ENCODE measurements around the gene DACT2. TPM values are rescaled to one million over a fixed set of nuclear protein-coding genes. Genes with fewer than 3 reads are reported as not detected.
A peak's percentile ranks its signal among the peaks of the same experiment; 100 is the strongest.

Gene DACT2
- total RNA-seq, 1 experiment from 2014 or later: 4.9 TPM

DNA sequence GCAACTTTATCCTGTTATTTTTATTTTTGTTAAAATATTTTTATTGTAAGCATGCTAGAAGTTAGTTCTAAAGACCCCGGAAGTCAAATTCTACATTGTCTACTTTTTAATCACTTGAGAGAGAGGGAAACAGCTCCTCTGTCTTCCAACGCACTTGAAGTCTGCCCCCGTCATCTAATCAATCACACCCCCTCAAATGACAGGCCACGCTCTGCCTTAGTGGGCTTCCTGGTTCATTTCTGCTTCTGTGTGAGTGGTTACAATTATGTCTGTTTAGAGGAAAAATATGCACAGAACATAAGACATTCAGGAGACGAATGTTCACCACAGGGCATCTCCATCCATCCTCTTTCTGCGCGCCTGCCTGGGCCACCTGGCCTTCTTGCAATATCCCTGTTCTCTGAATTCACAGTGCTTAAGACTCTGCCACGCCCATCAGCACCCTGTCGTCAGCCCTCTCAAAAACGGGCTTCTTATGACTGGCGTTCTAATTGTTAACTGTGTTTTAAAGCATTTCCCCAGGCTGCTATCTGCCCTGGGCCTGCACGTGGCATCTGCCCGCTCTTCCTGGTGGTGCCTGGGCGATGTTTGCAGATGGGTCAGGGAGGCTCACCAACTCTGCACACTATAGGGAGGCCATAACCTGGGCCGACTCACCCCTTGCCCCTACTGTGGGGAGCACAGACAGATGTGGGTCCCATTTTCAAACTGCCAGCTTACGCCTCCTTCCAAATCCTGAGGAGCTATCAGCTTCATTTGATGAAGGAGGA, 15.4 kb downstream of the DACT2 start:
- no peak overlapping the region for H3K27ac Mint-ChIP-seq
- peaks cover 39% of the 10 kb centered on the region for H3K4me1 Mint-ChIP-seq
- H3K9me3 Mint-ChIP-seq: no peaks in the 10 kb centered on the region
- DNase-seq (ENCODE audit: low spot score): no peak
- CTCF ChIA-PET: no interaction called here
- peaks cover 16% of the 10 kb centered on the region for H3K27me3 Mint-ChIP-seq (ENCODE audit: low read depth)
- no peaks in the 10 kb centered on the region for H3K36me3 Mint-ChIP-seq
- no peak overlapping the region for H3K4me3 Mint-ChIP-seq
- TF ChIP-seq RELA (CRISPR knock-in tag; IDR thresholded peaks at IDR 0.05; ENCODE audit: borderline replicate concordance) (no peak), ERG (CRISPR knock-in tag; IDR thresholded peaks at IDR 0.05) (no peak), NFYB (CRISPR knock-in tag; conservative IDR thresholded peaks at IDR 0.05; ENCODE audit: low read depth) (no peak), ATF3 (CRISPR knock-in tag; conservative IDR thresholded peaks at IDR 0.05) (no peak), NR2C2 (CRISPR knock-in tag; IDR thresholded peaks at IDR 0.05) (no peak)
- POLR2A ChIA-PET: no interaction called here
- no peak for ATAC-seq

DNA sequence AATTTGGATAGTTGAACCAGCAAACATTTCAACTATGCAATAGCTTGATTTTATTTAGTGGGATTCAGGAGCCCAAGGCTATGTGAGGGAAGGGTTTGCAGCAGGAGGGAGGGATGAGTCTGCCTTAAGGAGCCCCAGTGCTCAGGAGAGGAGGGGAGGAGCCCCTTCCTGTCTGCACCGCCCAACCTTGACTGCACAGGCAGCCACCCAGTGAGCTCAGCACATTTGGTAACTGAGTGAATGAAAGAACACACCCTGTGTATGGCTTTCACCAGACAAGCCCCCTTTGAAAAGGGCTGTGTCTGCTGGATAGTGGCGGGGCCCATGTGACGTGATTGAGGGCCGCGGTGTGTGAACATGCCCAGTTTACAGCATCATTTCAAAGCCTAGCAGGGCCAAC, 17.0 kb downstream of the DACT2 start:
- TF ChIP-seq PRRX2 (CRISPR knock-in tag; IDR thresholded peaks at IDR 0.05) (no peak), ZNF263 (CRISPR knock-in tag; IDR thresholded peaks at IDR 0.05; ENCODE audit: low read depth) (peak; percentile 74; the same call in 1 of the 2 replicates)
- Mint-ChIP-seq H3K36me3 (no peaks in the 10 kb centered on the region), H3K27me3 (ENCODE audit: low read depth) (peaks cover 16% of the 10 kb centered on the region), H3K4me1 (peaks cover 39% of the 10 kb centered on the region), H3K9me3 (no peaks in the 10 kb centered on the region), H3K4me3 (no peak overlapping the region), H3K27ac (no peak overlapping the region)
- no peak for DNase-seq (ENCODE audit: low spot score)
- ATAC-seq: peak; percentile 79
- CTCF ChIA-PET: interaction anchor here (1.2 to 1.9 kb wide), 6 partner anchors 30 to 185 kb away, joined by 3 to 8 read pairs (median 6); no protein-coding TSS in a partner anchor
- POLR2A ChIA-PET: no interaction called here

DNA sequence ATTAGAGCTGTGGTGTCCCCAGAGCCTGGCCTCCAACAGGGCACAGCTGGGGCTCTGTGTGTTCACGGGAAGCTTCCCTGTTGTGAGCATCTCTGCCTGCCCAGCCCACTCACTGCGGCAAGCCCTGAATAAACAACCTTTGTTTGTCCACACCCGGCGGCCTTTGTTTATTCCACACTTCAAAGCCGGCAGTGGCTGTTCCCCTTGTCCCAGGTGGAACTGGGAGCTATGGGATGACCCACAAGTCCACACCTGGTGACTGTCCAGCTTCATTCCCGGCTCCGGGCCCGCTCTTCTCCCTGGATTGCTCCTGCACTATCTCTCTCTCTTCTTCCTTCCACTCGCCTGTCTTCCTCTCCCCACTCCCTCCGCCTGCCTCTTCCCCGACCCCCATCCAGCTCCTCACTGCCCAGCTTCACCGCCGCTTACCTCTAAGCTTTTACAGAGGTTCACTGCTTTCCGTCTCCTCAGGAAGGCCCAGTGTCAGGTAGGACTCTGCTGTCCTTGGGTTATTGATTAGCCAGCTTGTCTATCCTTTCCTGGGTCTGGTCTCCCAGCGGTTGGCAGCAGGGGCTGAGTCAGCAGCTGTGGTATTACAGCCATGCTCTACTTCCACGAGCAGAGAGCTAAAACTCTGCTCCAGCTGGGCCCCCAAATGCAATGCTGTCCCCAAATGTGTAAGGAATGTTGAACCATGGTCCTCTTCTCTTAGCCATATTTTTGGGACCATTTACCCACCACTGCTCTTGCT, 17.8 kb downstream of the DACT2 start:
- peak; percentile 64 for ATAC-seq
- CTCF ChIA-PET: interaction anchor here (0.7 to 1.9 kb wide), 9 partner anchors 13 to 184 kb away, joined by 3 to 8 read pairs (median 4); partner anchors contain the start of gene DACT2
- Mint-ChIP-seq H3K27me3 (ENCODE audit: low read depth) (peaks cover 16% of the 10 kb centered on the region), H3K9me3 (no peaks in the 10 kb centered on the region), H3K4me1 (peaks cover 39% of the 10 kb centered on the region), H3K4me3 (peak overlapping the region; percentile 22; the same call in 1 of the 2 replicates), H3K36me3 (no peaks in the 10 kb centered on the region), H3K27ac (no peak overlapping the region)
- no peak for DNase-seq (ENCODE audit: low spot score)
- POLR2A ChIA-PET: interaction anchor here (0.8 kb wide), 1 partner anchor 17 kb away, joined by 4 read pairs; the partner anchor contains the start of gene DACT2
- TF ChIP-seq OVOL2 (CRISPR knock-in tag; IDR thresholded peaks at IDR 0.05; ENCODE audit: borderline replicate concordance): no peak
- TF ChIP-seq E2F1 (CRISPR knock-in tag; IDR thresholded peaks at IDR 0.05): 0 out of 2 replicates have a peak, but pooled peaks have one; percentile 36
- TF ChIP-seq, protein P1, sequence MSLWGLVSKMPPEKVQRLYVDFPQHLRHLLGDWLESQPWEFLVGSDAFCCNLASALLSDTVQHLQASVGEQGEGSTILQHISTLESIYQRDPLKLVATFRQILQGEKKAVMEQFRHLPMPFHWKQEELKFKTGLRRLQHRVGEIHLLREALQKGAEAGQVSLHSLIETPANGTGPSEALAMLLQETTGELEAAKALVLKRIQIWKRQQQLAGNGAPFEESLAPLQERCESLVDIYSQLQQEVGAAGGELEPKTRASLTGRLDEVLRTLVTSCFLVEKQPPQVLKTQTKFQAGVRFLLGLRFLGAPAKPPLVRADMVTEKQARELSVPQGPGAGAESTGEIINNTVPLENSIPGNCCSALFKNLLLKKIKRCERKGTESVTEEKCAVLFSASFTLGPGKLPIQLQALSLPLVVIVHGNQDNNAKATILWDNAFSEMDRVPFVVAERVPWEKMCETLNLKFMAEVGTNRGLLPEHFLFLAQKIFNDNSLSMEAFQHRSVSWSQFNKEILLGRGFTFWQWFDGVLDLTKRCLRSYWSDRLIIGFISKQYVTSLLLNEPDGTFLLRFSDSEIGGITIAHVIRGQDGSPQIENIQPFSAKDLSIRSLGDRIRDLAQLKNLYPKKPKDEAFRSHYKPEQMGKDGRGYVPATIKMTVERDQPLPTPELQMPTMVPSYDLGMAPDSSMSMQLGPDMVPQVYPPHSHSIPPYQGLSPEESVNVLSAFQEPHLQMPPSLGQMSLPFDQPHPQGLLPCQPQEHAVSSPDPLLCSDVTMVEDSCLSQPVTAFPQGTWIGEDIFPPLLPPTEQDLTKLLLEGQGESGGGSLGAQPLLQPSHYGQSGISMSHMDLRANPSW (CRISPR knock-in tag; conservative IDR thresholded peaks at IDR 0.05; ENCODE audit: low read depth): no peak
- no peak for TF ChIP-seq JUN (CRISPR knock-in tag; IDR thresholded peaks at IDR 0.05)
- TF ChIP-seq, protein P2, sequence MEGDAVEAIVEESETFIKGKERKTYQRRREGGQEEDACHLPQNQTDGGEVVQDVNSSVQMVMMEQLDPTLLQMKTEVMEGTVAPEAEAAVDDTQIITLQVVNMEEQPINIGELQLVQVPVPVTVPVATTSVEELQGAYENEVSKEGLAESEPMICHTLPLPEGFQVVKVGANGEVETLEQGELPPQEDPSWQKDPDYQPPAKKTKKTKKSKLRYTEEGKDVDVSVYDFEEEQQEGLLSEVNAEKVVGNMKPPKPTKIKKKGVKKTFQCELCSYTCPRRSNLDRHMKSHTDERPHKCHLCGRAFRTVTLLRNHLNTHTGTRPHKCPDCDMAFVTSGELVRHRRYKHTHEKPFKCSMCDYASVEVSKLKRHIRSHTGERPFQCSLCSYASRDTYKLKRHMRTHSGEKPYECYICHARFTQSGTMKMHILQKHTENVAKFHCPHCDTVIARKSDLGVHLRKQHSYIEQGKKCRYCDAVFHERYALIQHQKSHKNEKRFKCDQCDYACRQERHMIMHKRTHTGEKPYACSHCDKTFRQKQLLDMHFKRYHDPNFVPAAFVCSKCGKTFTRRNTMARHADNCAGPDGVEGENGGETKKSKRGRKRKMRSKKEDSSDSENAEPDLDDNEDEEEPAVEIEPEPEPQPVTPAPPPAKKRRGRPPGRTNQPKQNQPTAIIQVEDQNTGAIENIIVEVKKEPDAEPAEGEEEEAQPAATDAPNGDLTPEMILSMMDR (IDR thresholded peaks at IDR 0.05): no peak
- no peak for TF ChIP-seq PRRX2 (CRISPR knock-in tag; IDR thresholded peaks at IDR 0.05)
- TF ChIP-seq, protein P3, sequence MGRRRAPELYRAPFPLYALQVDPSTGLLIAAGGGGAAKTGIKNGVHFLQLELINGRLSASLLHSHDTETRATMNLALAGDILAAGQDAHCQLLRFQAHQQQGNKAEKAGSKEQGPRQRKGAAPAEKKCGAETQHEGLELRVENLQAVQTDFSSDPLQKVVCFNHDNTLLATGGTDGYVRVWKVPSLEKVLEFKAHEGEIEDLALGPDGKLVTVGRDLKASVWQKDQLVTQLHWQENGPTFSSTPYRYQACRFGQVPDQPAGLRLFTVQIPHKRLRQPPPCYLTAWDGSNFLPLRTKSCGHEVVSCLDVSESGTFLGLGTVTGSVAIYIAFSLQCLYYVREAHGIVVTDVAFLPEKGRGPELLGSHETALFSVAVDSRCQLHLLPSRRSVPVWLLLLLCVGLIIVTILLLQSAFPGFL (CRISPR knock-in tag; IDR thresholded peaks at IDR 0.05; ENCODE audit: borderline replicate concordance): 0 out of 2 replicates have a peak, but pooled peaks have one; percentile 37
- peak; percentile 66 for TF ChIP-seq GABPB1 (CRISPR knock-in tag; IDR thresholded peaks at IDR 0.05)
- no peak for TF ChIP-seq ELF4 (CRISPR knock-in tag; IDR thresholded peaks at IDR 0.05; ENCODE audit: low read depth)
- 0 out of 2 replicates have a peak, but pooled peaks have one; percentile 23 for TF ChIP-seq FOXK1 (CRISPR knock-in tag; IDR thresholded peaks at IDR 0.05)
- TF ChIP-seq ATF1 (CRISPR knock-in tag; IDR thresholded peaks at IDR 0.05): no peak
- TF ChIP-seq ZNF232 (CRISPR knock-in tag; IDR thresholded peaks at IDR 0.05): peak; percentile 30; the same call in 1 of the 2 replicates
- TF ChIP-seq ZNF423 (CRISPR knock-in tag; IDR thresholded peaks at IDR 0.05): peak; percentile 99
- TF ChIP-seq ZNF317 (CRISPR knock-in tag; IDR thresholded peaks at IDR 0.05; ENCODE audit: borderline replicate concordance, low read depth): no peak
